Smooth muscle cell (in vitro differentiated cells): ENCODE data around the gene CCDC93. TPM values are rescaled to one million over a fixed set of nuclear protein-coding genes. Genes with fewer than 3 reads are reported as not detected.

Source experiments
- DNase-seq: peaks from one replicate; lab custom pipeline; 2025; ENCODE audit not compliant: unreplicated experiment; lab: John Stamatoyannopoulos, UW
- H2AFZ ChIP-seq: fragments of 200-600 bp; sonication (generic); 2 replicates; pipeline ENCODE4 v1.6.0; 2016; ENCODE audit warnings: antibody characterized with exemption, low read depth, mild to moderate bottlenecking
- H3F3A ChIP-seq: fragments of 200-600 bp; sonication (generic); 2 replicates; pipeline ENCODE4 v1.6.0; 2017; ENCODE audit warnings: antibody characterized with exemption, low read depth
- H3K27ac ChIP-seq: fragments of 200-600 bp; sonication (generic); 2 replicates; pipeline ENCODE4 v1.5.1; 2016; ENCODE audit warnings: low read depth, mild to moderate bottlenecking
- H3K27me3 ChIP-seq: fragments of 200-600 bp; sonication (generic); 2 replicates; pipeline ENCODE4 v1.6.1; 2016; ENCODE audit warnings: low read depth, mild to moderate bottlenecking
- H3K36me3 ChIP-seq: fragments of 200-600 bp; sonication (generic); 2 replicates; pipeline ENCODE4 v1.5.1; 2016; ENCODE audit warnings: low read depth
- H3K4me1 ChIP-seq: fragments of 200-600 bp; sonication (generic); 2 replicates; pipeline ENCODE4 v1.5.1; 2016; ENCODE audit warnings: low read depth
- H3K4me2 ChIP-seq: fragments of 200-600 bp; sonication (generic); 2 replicates; pipeline ENCODE4 v1.6.0; 2016; ENCODE audit warnings: mild to moderate bottlenecking
- H3K4me3 ChIP-seq: fragments of 200-600 bp; sonication (generic); 2 replicates; pipeline ENCODE4 v1.5.1; 2016; ENCODE audit warnings: mild to moderate bottlenecking
- H3K79me2 ChIP-seq: fragments of 200-600 bp; sonication (generic); 2 replicates; pipeline ENCODE4 v1.6.0; 2016; ENCODE audit warnings: low read depth, mild to moderate bottlenecking
- H3K9ac ChIP-seq: fragments of 200-600 bp; sonication (generic); 2 replicates; pipeline ENCODE4 v1.6.0; 2016; ENCODE audit warnings: low read depth
- H3K9me3 ChIP-seq: fragments of 200-600 bp; sonication (generic); replicated peaks from 2 replicates; pipeline ENCODE4 v1.5.1; 2016; ENCODE audit warnings: low read depth
- H4K20me1 ChIP-seq: fragments of 200-600 bp; sonication (generic); 2 replicates; pipeline ENCODE4 v1.6.0; 2016; ENCODE audit warnings: low read depth
- CTCF ChIP-seq: fragments of 200-600 bp; sonication (generic); IDR thresholded peaks from 2 replicates; pipeline ENCODE4 v1.5.1; 2017; ENCODE audit warnings: borderline replicate concordance, mild to moderate bottlenecking, antibody characterized with exemption; ENCODE audit not compliant: insufficient read depth, poor library complexity, severe bottlenecking
- WGBS: methylation state at CpG from one replicate; pipeline ENCODE4 v1.1.7; 2016; ENCODE audit warnings: low lambda C conversion rate; 5-methylcytosine and 5-hydroxymethylcytosine counted together
- polyA plus RNA-seq: library from polyadenylated mRNA; unstranded; fragments of >200 nt; fragmentation: Nextera tagmentation; extraction: Ambion mirVana; gene quantifications from 2 replicates; pipeline ENCODE4 v1.2.1, GENCODE V29; 2016
- total RNA-seq: library from RNA; depleted of rRNA; stranded (reverse); fragments of >200 nt; gene quantifications from 2 replicates; pipeline ENCODE4 v1.2.3, GENCODE V29; 2014

Gene CCDC93
- total and polyA plus RNA-seq, 2 experiments from 2014 or later: 9.5 to 13.2 TPM

DNA sequence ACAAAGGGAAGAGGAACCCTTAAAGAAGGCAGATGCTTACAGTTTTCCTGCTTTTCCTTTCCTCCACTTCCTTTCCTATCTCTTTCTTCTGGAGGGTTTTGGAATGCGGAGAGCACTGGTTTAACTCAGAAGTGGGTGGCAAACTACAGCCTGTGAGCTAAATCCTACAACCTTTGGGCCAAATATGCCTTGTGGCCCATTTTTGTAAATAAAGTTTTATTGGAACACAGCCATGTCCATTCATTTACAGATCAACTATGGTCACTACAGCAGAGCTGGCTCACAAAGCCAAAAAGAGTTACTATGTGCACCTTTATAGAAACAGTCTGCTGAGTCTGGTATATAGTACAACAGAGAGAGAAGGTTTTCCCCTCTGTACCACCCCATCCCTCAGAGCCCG lies 69.1 kb downstream of the CCDC93 start:
- Histone ChIP-seq H3K36me3 (peaks cover 11% of the 10 kb centered on the region), H3K4me3 (no peak overlapping the region), H3K4me1 (no peaks in the 10 kb centered on the region), H3K79me2 (no peaks in the 10 kb centered on the region), H3K9me3 (no peaks in the 10 kb centered on the region), H3F3A (no peaks in the 10 kb centered on the region), H3K9ac (no peak overlapping the region), H3K27ac (no peak overlapping the region), H4K20me1 (no peaks in the 10 kb centered on the region), H2AFZ (no peak overlapping the region), H3K27me3 (no peaks in the 10 kb centered on the region), H3K4me2 (no peak overlapping the region)
- no peak for DNase-seq
- no peak for TF ChIP-seq CTCF
- WGBS: 100% methylated on average over 2 of the region's 2 CpGs

DNA sequence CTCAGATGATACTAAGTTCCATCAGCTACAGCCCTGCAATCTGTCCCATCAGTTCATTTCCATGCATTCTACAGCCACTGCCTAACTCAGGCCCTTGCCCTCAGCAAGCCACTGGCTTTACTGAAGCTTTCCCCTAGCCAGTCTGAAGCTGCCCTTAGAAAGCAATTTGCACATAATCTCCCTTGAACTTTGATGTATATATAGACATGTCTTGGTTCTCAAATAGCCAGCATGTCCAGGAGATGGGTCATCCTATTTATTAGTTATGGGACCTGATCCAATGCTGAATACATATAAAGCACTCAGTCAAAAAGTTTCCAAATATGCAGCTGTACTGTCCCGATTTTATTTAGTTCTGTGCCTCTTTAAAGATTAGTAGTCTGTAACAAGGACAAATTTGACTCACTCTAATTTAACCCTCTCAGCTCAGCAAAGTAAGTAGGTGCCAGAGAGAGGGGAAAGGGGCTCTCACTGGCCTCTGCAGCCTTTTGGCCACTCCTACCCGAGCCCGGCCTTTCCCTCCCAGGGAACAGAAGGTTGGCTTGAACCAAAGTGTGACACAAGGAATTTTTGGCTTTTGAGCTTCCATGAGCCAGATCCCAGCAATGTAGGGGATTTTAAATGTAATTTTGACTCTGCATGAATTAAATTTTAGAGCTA lies 70.7 kb downstream of the CCDC93 start:
- Histone ChIP-seq H3K9ac (no peak overlapping the region), H3K4me3 (no peak overlapping the region), H3K9me3 (no peaks in the 10 kb centered on the region), H3K27me3 (no peaks in the 10 kb centered on the region), H4K20me1 (no peaks in the 10 kb centered on the region), H3K79me2 (no peaks in the 10 kb centered on the region), H3K27ac (no peak overlapping the region), H3K4me2 (no peak overlapping the region), H3F3A (no peaks in the 10 kb centered on the region), H3K4me1 (no peaks in the 10 kb centered on the region), H3K36me3 (peaks cover 7% of the 10 kb centered on the region), H2AFZ (no peak overlapping the region)
- DNase-seq: no peak
- TF ChIP-seq CTCF: no peak
- 79% methylated on average over 3 of the region's 3 CpGs for WGBS

GRCh38 chr2:117942551-117942950 lies 71.3 kb downstream of the CCDC93 start:
- H3K9me3 ChIP-seq: no peaks in the 10 kb centered on the region
- DNase-seq: no peak
- no peaks in the 10 kb centered on the region for H3K27me3 ChIP-seq
- no peak overlapping the region for H3K9ac ChIP-seq
- H3K4me1 ChIP-seq: no peaks in the 10 kb centered on the region
- no peaks in the 10 kb centered on the region for H4K20me1 ChIP-seq
- no peak for TF ChIP-seq CTCF
- no peak overlapping the region for H3K27ac ChIP-seq
- H3K36me3 ChIP-seq: peaks cover 10% of the 10 kb centered on the region
- WGBS: 92% methylated on average over 2 of the region's 2 CpGs
- H2AFZ ChIP-seq: no peak overlapping the region
- H3K4me3 ChIP-seq: no peak overlapping the region
- H3K4me2 ChIP-seq: no peak overlapping the region
- no peaks in the 10 kb centered on the region for H3F3A ChIP-seq
- no peaks in the 10 kb centered on the region for H3K79me2 ChIP-seq

DNA sequence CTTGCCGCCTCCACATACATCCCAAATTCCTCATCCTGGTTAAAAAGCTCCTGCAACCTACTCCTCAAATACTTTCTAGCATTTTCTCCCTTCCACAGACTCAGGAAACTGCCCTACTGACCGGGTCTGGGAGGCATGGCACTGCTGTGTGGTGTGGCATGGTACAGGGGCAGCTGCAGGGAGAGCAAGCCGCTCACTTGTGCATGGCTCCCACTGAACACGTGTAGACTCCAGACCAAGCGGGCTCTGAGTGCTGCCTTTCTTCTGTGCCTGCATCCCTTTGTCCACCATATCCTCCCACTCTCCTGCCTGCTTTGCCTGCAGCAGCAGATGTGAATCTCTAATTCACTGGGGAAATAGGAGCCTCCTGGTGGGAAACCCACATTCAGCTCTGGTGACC lies 72.2 kb downstream of the CCDC93 start:
- peaks cover 10% of the 10 kb centered on the region for H3K36me3 ChIP-seq
- no peak for DNase-seq
- H2AFZ ChIP-seq: no peak overlapping the region
- H3K27ac ChIP-seq: no peak overlapping the region
- 98% methylated on average over 5 of the region's 5 CpGs for WGBS
- H3K4me3 ChIP-seq: no peak overlapping the region
- no peaks in the 10 kb centered on the region for H3K79me2 ChIP-seq
- H3K4me1 ChIP-seq: no peaks in the 10 kb centered on the region
- no peak overlapping the region for H3K9ac ChIP-seq
- no peaks in the 10 kb centered on the region for H3K27me3 ChIP-seq
- no peak for TF ChIP-seq CTCF
- H4K20me1 ChIP-seq: no peaks in the 10 kb centered on the region
- H3K9me3 ChIP-seq: no peaks in the 10 kb centered on the region
- no peaks in the 10 kb centered on the region for H3F3A ChIP-seq
- no peak overlapping the region for H3K4me2 ChIP-seq
